ENCODE measurements around the gene ADIPOR2. TPM values are rescaled to one million over a fixed set of nuclear protein-coding genes. Genes with fewer than 3 reads are reported as not detected.

The ADIPOR2 gene
- total RNA-seq, 1 donor = 18.3 TPM

- H3K9me3 ChIP-seq (ENCODE audit: low read depth, low read length) = no peaks in the 10 kb centered on the region
- peaks cover 4% of the 10 kb centered on the region for H3K4me1 ChIP-seq (ENCODE audit: insufficient read depth, low read length)
- no peak overlapping the region for H3K4me3 ChIP-seq (ENCODE audit: low read length)
- H3K27me3 ChIP-seq (ENCODE audit: insufficient read depth, low read length) = no peaks in the 10 kb centered on the region
Observed at GRCh38 chr12:1660304-1661187, 30.3 kb upstream of the ADIPOR2 start.

DNA sequence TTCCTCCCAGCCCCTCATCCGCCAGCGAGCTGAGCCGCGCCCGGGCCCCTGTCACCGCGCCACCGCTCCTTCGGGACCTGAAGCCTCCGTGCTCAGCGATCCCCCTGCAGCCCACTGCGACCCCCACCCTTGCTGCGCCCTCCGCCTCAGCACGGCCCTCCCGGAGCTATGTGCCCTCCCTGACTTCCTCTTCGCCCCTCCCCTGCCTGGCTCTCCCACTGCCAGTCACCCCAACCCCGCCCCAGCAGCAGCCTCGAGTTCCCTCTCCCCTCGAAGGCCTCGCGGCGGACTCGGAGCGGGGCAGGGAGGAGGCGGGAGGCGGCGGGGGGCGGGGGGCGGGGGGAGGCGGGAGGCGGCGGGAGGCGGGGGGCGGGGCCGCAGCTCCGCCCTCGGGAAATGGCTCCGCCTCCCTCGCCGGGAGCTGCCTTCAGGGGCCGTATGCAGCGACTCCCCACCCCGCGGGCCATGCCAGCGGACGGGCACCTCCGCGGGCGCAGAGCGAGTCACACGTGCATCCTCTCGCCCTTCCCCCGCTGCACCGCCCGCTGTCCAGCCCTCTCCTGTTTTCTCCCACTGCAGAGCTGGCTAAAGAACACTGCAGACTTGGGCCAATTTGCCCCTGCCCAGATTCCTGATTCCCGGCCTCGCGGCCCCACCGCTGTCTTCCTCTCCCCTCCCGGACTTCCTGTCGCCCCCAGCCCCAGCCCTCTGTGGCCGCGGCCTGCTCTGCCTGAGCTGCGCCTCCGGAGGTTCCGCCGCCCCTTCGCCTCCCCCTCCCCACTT is 29.1 kb upstream of the ADIPOR2 start:
- Histone ChIP-seq H3K4me1 (ENCODE audit: insufficient read depth, low read length) (peaks cover 10% of the 10 kb centered on the region), H3K4me3 (ENCODE audit: low read length) (peak overlapping the region; percentile 28)

GRCh38 chr12:1662761-1663439 is 28.0 kb upstream of the ADIPOR2 start:
- no peak overlapping the region for H3K4me3 ChIP-seq (ENCODE audit: low read length)
- no peaks in the 10 kb centered on the region for H3K27me3 ChIP-seq (ENCODE audit: insufficient read depth, low read length)
- H3K9me3 ChIP-seq (ENCODE audit: low read depth, low read length) = no peaks in the 10 kb centered on the region
- H3K4me1 ChIP-seq (ENCODE audit: insufficient read depth, low read length) = peaks cover 21% of the 10 kb centered on the region

More for the DNA sequence above, 29.1 kb upstream of the ADIPOR2 start:
- Histone ChIP-seq H3K27me3 (ENCODE audit: insufficient read depth, low read length) (no peaks in the 10 kb centered on the region), H3K9me3 (ENCODE audit: low read depth, low read length) (no peaks in the 10 kb centered on the region)

DNA sequence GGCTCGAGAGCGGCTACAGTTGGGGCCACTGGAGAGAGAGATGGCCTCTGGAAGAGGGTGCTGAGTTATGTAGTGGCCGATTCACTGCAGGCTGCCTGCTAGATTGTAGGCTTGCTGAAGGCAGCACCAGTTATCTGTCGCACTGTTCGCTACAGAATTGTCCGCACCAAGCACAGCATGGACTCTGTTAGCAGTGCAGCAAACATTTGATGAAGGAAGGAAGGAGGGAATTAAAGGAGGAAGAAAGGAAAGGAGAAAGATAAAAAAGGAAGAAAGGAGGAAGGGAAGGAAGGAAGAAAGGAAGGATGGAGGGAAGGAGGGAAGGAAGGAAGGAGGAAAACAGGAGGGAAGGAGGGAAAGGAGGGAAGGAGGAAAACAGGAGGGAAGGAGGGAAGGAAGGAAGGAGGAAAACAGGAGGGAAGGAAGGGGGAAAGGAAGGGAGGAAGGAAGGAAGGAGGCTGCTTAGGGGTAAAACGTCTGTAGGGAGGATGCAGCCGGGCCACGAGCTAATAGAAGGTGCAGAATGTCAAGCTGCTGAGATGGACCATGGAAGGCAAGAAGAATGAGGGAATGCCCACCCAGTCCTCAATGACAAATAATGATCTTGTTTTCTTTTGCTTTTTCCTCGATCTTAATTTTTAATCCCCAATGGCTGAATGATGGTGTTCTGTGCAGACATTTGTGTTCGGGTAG is 27.3 kb upstream of the ADIPOR2 start:
- peaks cover 28% of the 10 kb centered on the region for H3K4me1 ChIP-seq (ENCODE audit: insufficient read depth, low read length)
- no peaks in the 10 kb centered on the region for H3K27me3 ChIP-seq (ENCODE audit: insufficient read depth, low read length)
- no peaks in the 10 kb centered on the region for H3K9me3 ChIP-seq (ENCODE audit: low read depth, low read length)
- H3K4me3 ChIP-seq (ENCODE audit: low read length) = no peak overlapping the region

DNA sequence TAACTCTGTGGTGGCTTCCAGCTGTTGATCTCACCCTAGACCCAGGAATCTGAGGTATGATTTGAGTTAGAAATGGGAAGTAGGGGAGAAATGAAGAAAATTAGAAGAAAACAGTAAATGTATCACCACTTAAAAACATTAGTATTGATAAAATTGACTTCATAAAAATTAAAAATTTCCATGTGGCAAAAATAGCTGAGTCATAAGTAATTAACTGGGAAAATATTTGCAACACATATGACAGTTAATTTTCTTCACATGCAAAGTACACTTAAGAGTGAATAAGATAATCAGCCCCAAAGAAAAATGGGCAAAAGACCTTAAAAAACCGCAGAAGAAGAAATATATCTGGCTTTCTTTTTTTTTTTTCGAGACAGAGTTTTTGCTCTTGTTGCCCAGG is 25.5 kb upstream of the ADIPOR2 start:
- Histone ChIP-seq H3K9me3 (ENCODE audit: low read depth, low read length) (no peaks in the 10 kb centered on the region), H3K27me3 (ENCODE audit: insufficient read depth, low read length) (no peaks in the 10 kb centered on the region), H3K4me1 (ENCODE audit: insufficient read depth, low read length) (peaks cover 37% of the 10 kb centered on the region), H3K4me3 (ENCODE audit: low read length) (no peak overlapping the region)

GRCh38 chr12:1666215-1666614 is 24.7 kb upstream of the ADIPOR2 start:
- H3K27me3 ChIP-seq (ENCODE audit: insufficient read depth, low read length) = no peaks in the 10 kb centered on the region
- peaks cover 37% of the 10 kb centered on the region for H3K4me1 ChIP-seq (ENCODE audit: insufficient read depth, low read length)
- H3K4me3 ChIP-seq (ENCODE audit: low read length) = no peak overlapping the region
- H3K9me3 ChIP-seq (ENCODE audit: low read depth, low read length) = no peaks in the 10 kb centered on the region

GRCh38 chr12:1666685-1667162 is 24.1 kb upstream of the ADIPOR2 start:
- Histone ChIP-seq H3K9me3 (ENCODE audit: low read depth, low read length) (no peaks in the 10 kb centered on the region), H3K4me1 (ENCODE audit: insufficient read depth, low read length) (peaks cover 37% of the 10 kb centered on the region), H3K4me3 (ENCODE audit: low read length) (no peak overlapping the region), H3K27me3 (ENCODE audit: insufficient read depth, low read length) (no peaks in the 10 kb centered on the region)

DNA sequence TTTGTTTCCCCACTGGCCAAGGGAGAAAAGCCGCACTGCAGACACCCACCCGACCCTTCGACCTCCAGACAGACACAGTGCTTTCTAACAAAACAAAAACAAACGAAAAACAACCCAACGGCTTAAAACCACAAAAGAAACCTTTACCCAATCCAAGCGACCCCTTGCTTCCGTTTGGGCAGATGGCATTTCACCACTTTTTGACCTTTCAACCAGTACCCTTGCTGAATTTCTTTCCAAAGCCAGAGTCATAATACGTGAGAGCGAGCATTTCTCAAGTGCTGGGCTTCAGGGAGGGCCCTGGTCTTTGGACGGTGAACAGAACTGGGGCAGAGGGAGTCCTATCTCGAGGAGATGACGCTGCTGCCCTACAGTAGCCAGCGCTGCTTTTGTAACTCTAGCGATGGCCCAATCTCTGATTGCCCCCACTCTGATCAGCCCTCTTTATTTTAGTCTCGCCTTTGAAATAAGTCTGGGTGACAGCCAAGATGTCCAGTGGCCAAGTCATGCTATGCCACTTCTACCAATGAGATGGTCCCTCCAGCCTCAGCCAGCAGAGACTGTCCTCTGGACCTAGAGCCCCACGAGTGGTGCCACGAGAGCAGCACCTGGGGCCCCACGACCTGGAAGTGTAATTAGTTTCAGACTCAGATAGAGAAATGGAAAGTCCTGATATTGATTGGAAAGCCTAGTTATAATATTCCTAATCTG is 21.9 kb upstream of the ADIPOR2 start:
- no peaks in the 10 kb centered on the region for H3K27me3 ChIP-seq (ENCODE audit: insufficient read depth, low read length)
- H3K4me3 ChIP-seq (ENCODE audit: low read length) = no peak overlapping the region
- peaks cover 37% of the 10 kb centered on the region for H3K4me1 ChIP-seq (ENCODE audit: insufficient read depth, low read length)
- H3K9me3 ChIP-seq (ENCODE audit: low read depth, low read length) = no peaks in the 10 kb centered on the region

GRCh38 chr12:1670358-1671268 is 20.3 kb upstream of the ADIPOR2 start:
- H3K27me3 ChIP-seq (ENCODE audit: insufficient read depth, low read length) = no peaks in the 10 kb centered on the region
- H3K9me3 ChIP-seq (ENCODE audit: low read depth, low read length) = no peaks in the 10 kb centered on the region
- no peak overlapping the region for H3K4me3 ChIP-seq (ENCODE audit: low read length)
- peaks cover 33% of the 10 kb centered on the region for H3K4me1 ChIP-seq (ENCODE audit: insufficient read depth, low read length)

GRCh38 chr12:1676043-1676442 is 14.8 kb upstream of the ADIPOR2 start:
- Histone ChIP-seq H3K4me3 (ENCODE audit: low read length) (no peak overlapping the region), H3K9me3 (ENCODE audit: low read depth, low read length) (no peaks in the 10 kb centered on the region), H3K27me3 (ENCODE audit: insufficient read depth, low read length) (no peaks in the 10 kb centered on the region), H3K4me1 (ENCODE audit: insufficient read depth, low read length) (no peaks in the 10 kb centered on the region)

DNA sequence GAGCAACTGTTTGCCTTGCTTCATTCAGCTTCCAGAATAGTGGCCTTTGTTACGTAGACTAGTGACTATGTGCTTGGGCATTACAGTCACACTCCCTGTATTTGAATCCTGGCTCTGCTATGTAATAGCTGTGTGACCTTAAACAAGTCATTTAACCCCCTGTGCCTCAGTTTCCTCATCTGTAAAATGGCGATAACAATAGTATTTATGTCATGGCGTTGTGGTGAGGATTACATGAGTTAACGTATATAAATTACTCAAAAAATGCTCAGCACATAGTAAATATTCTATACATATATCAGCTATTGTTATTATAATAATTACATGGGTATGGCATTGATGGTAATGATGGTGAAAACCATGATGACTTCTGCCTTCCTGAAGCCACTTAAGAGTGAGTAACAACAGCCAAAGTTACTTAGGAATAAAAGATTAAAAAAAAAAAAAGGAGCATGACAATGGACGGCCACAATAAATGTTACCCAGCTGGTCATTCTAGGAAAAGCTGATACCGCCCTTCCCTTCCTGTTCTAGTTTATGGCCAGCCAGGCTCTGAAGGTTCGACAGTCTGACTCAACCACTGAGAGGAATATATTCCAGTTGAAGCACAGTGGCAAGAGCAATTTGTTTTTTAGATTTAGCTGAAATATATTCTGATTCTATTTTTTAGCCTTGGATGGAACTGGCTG is 9.9 kb upstream of the ADIPOR2 start:
- Histone ChIP-seq H3K4me3 (ENCODE audit: low read length) (no peak overlapping the region), H3K27me3 (ENCODE audit: insufficient read depth, low read length) (no peaks in the 10 kb centered on the region), H3K9me3 (ENCODE audit: low read depth, low read length) (no peaks in the 10 kb centered on the region), H3K4me1 (ENCODE audit: insufficient read depth, low read length) (no peaks in the 10 kb centered on the region)

- Histone ChIP-seq H3K27me3 (ENCODE audit: insufficient read depth, low read length) (no peaks in the 10 kb centered on the region), H3K4me1 (ENCODE audit: insufficient read depth, low read length) (no peaks in the 10 kb centered on the region), H3K4me3 (ENCODE audit: low read length) (no peak overlapping the region), H3K9me3 (ENCODE audit: low read depth, low read length) (no peaks in the 10 kb centered on the region)
Observed at GRCh38 chr12:1681493-1681807, 9.4 kb upstream of the ADIPOR2 start.
